ENCODE measurements around the gene CPS1. TPM values are rescaled to one million over a fixed set of nuclear protein-coding genes. Genes with fewer than 3 reads are reported as not detected.

CPS1 gene
- total and polyA plus RNA-seq, 2 experiments from 2014 or later: 5.5 to 11.0 TPM

DNA sequence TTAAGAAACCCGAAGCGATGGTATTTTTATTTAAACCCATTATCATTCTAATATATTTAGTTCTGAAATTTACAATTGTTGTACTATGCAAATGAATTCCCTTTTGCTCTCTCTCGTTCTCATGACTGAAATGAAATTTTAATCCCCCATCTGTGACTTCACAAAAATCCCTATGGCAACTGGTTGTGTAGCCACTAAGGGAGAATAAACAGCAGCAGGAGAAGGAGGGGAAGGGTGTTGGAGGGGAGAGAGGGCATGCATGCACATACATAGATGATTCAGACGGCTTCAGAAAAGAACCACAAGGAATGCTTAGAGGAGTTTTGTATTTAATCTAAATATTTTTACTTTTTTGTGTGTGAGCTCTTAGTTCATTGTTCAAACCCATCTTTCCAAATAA, 36.8 kb downstream of the CPS1 start (continued):
- TF ChIP-seq, protein P1, sequence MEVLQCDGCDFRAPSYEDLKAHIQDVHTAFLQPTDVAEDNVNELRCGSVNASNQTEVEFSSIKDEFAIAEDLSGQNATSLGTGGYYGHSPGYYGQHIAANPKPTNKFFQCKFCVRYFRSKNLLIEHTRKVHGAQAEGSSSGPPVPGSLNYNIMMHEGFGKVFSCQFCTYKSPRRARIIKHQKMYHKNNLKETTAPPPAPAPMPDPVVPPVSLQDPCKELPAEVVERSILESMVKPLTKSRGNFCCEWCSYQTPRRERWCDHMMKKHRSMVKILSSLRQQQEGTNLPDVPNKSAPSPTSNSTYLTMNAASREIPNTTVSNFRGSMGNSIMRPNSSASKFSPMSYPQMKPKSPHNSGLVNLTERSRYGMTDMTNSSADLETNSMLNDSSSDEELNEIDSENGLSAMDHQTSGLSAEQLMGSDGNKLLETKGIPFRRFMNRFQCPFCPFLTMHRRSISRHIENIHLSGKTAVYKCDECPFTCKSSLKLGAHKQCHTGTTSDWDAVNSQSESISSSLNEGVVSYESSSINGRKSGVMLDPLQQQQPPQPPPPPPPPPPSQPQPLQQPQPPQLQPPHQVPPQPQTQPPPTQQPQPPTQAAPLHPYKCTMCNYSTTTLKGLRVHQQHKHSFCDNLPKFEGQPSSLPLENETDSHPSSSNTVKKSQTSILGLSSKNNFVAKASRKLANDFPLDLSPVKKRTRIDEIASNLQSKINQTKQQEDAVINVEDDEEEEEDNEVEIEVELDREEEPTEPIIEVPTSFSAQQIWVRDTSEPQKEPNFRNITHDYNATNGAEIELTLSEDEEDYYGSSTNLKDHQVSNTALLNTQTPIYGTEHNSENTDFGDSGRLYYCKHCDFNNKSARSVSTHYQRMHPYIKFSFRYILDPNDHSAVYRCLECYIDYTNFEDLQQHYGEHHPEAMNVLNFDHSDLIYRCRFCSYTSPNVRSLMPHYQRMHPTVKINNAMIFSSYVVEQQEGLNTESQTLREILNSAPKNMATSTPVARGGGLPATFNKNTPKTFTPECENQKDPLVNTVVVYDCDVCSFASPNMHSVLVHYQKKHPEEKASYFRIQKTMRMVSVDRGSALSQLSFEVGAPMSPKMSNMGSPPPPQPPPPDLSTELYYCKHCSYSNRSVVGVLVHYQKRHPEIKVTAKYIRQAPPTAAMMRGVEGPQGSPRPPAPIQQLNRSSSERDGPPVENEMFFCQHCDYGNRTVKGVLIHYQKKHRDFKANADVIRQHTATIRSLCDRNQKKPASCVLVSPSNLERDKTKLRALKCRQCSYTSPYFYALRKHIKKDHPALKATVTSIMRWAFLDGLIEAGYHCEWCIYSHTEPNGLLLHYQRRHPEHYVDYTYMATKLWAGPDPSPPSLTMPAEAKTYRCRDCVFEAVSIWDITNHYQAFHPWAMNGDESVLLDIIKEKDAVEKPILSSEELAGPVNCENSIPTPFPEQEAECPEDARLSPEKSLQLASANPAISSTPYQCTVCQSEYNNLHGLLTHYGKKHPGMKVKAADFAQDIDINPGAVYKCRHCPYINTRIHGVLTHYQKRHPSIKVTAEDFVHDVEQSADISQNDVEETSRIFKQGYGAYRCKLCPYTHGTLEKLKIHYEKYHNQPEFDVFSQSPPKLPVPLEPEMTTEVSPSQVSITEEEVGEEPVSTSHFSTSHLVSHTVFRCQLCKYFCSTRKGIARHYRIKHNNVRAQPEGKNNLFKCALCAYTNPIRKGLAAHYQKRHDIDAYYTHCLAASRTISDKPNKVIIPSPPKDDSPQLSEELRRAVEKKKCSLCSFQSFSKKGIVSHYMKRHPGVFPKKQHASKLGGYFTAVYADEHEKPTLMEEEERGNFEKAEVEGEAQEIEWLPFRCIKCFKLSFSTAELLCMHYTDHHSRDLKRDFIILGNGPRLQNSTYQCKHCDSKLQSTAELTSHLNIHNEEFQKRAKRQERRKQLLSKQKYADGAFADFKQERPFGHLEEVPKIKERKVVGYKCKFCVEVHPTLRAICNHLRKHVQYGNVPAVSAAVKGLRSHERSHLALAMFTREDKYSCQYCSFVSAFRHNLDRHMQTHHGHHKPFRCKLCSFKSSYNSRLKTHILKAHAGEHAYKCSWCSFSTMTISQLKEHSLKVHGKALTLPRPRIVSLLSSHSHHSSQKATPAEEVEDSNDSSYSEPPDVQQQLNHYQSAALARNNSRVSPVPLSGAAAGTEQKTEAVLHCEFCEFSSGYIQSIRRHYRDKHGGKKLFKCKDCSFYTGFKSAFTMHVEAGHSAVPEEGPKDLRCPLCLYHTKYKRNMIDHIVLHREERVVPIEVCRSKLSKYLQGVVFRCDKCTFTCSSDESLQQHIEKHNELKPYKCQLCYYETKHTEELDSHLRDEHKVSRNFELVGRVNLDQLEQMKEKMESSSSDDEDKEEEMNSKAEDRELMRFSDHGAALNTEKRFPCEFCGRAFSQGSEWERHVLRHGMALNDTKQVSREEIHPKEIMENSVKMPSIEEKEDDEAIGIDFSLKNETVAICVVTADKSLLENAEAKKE (CRISPR knock-in tag; IDR thresholded peaks at IDR 0.05): no peak

DNA sequence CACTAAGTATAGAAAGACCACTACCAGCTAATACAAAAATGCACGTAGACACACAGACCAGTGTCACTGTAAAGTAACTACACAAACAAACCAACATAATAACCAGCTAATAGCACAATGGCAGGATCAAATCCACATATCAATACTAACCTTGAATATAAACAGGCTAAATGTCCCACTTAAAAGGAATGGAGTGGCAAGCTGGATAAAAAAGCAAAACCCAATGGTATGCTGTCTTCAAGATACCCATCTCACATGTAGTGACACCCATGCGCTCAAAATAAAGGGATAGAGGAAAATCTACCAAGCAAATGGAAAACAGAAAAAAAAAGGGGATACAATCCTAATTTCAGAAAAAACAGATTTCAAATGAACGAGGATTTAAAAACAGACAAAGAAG, 41.8 kb downstream of the CPS1 start:
- no peaks in the 10 kb centered on the region for H3K9me2 ChIP-seq (ENCODE audit: insufficient read depth)
- no peaks in the 10 kb centered on the region for H3K79me2 ChIP-seq (replicated peaks; ENCODE audit: insufficient read depth)
- H3K4me2 ChIP-seq: no peak overlapping the region
- H3K27ac ChIP-seq (ENCODE audit: low read depth): no peak overlapping the region
- Mint-ChIP-seq H3K27ac (no peak overlapping the region), H3K36me3 (ENCODE audit: low read depth) (peaks cover 11% of the 10 kb centered on the region; the same call in 2 of the 3 replicates), H3K4me3 (no peak overlapping the region), H3K9me3 (no peaks in the 10 kb centered on the region), H3K27me3 (ENCODE audit: insufficient read depth, low read depth, poor library complexity) (no peaks in the 10 kb centered on the region), H3K4me1 (peaks cover 3% of the 10 kb centered on the region; the same call in 2 of the 3 replicates)
- H2AFZ ChIP-seq: no peak overlapping the region
- DNase-seq (ENCODE audit: low spot score) (no peak), ATAC-seq (no peak)
- no peaks in the 10 kb centered on the region for H3K36me3 ChIP-seq (ENCODE audit: insufficient read depth)
- H3K27me3 ChIP-seq (ENCODE audit: insufficient read depth): no peaks in the 10 kb centered on the region
- no peak overlapping the region for H3K4me3 ChIP-seq
- H4K20me1 ChIP-seq (replicated peaks; ENCODE audit: insufficient read depth): no peaks in the 10 kb centered on the region
- peaks cover 2% of the 10 kb centered on the region for H3K4me1 ChIP-seq (ENCODE audit: insufficient read depth)
- H3F3A ChIP-seq (replicated peaks; ENCODE audit: low read depth): no peaks in the 10 kb centered on the region
- no peak for TF ChIP-seq POLR2AphosphoS5 (IDR thresholded peaks at IDR 0.05; ENCODE audit: low read depth)
- TF ChIP-seq NANOG (IDR thresholded peaks at IDR 0.05; ENCODE audit: borderline replicate concordance): no peak
- TF ChIP-seq, protein P2, sequence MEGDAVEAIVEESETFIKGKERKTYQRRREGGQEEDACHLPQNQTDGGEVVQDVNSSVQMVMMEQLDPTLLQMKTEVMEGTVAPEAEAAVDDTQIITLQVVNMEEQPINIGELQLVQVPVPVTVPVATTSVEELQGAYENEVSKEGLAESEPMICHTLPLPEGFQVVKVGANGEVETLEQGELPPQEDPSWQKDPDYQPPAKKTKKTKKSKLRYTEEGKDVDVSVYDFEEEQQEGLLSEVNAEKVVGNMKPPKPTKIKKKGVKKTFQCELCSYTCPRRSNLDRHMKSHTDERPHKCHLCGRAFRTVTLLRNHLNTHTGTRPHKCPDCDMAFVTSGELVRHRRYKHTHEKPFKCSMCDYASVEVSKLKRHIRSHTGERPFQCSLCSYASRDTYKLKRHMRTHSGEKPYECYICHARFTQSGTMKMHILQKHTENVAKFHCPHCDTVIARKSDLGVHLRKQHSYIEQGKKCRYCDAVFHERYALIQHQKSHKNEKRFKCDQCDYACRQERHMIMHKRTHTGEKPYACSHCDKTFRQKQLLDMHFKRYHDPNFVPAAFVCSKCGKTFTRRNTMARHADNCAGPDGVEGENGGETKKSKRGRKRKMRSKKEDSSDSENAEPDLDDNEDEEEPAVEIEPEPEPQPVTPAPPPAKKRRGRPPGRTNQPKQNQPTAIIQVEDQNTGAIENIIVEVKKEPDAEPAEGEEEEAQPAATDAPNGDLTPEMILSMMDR (conservative IDR thresholded peaks at IDR 0.05; ENCODE audit: low read depth in 2 of 2): no peak
- TF ChIP-seq CREB1 (CRISPR knock-in tag; IDR thresholded peaks at IDR 0.05; ENCODE audit: low read depth): no peak
- TF ChIP-seq EZH2phosphoT487 (IDR thresholded peaks at IDR 0.05; ENCODE audit: unreplicated experiment): no peak
- TF ChIP-seq, protein P3, sequence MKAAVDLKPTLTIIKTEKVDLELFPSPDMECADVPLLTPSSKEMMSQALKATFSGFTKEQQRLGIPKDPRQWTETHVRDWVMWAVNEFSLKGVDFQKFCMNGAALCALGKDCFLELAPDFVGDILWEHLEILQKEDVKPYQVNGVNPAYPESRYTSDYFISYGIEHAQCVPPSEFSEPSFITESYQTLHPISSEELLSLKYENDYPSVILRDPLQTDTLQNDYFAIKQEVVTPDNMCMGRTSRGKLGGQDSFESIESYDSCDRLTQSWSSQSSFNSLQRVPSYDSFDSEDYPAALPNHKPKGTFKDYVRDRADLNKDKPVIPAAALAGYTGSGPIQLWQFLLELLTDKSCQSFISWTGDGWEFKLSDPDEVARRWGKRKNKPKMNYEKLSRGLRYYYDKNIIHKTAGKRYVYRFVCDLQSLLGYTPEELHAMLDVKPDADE (IDR thresholded peaks at IDR 0.05): no peak
- no peak for TF ChIP-seq JUNB (IDR thresholded peaks at IDR 0.05; ENCODE audit: unreplicated experiment)
- no peak for TF ChIP-seq ZNF331 (CRISPR knock-in tag; IDR thresholded peaks at IDR 0.05; ENCODE audit: low read depth)
- no peak for TF ChIP-seq ZNF114 (CRISPR knock-in tag; IDR thresholded peaks at IDR 0.05)
- TF ChIP-seq STAT1 (IDR thresholded peaks at IDR 0.05; ENCODE audit: unreplicated experiment): no peak
- TF ChIP-seq, protein P4, sequence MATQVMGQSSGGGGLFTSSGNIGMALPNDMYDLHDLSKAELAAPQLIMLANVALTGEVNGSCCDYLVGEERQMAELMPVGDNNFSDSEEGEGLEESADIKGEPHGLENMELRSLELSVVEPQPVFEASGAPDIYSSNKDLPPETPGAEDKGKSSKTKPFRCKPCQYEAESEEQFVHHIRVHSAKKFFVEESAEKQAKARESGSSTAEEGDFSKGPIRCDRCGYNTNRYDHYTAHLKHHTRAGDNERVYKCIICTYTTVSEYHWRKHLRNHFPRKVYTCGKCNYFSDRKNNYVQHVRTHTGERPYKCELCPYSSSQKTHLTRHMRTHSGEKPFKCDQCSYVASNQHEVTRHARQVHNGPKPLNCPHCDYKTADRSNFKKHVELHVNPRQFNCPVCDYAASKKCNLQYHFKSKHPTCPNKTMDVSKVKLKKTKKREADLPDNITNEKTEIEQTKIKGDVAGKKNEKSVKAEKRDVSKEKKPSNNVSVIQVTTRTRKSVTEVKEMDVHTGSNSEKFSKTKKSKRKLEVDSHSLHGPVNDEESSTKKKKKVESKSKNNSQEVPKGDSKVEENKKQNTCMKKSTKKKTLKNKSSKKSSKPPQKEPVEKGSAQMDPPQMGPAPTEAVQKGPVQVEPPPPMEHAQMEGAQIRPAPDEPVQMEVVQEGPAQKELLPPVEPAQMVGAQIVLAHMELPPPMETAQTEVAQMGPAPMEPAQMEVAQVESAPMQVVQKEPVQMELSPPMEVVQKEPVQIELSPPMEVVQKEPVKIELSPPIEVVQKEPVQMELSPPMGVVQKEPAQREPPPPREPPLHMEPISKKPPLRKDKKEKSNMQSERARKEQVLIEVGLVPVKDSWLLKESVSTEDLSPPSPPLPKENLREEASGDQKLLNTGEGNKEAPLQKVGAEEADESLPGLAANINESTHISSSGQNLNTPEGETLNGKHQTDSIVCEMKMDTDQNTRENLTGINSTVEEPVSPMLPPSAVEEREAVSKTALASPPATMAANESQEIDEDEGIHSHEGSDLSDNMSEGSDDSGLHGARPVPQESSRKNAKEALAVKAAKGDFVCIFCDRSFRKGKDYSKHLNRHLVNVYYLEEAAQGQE (IDR thresholded peaks at IDR 0.05; ENCODE audit: unreplicated experiment): no peak
- no peak for TF ChIP-seq EZH2 (IDR thresholded peaks at IDR 0.05; ENCODE audit: low read depth, unreplicated experiment)
